H1 (cell line): ENCODE data around the gene P3R3URF. TPM values are rescaled to one million over a fixed set of nuclear protein-coding genes. Genes with fewer than 3 reads are reported as not detected.

Source experiments
- ATF2 ChIP-seq: IDR thresholded peaks from 2 replicates; pipeline ENCODE4 v1.6.1; 2012; ENCODE audit warnings: low read length, inconsistent platforms
- E2F6 ChIP-seq: IDR thresholded peaks from 2 replicates; pipeline ENCODE4 v1.6.1; 2012; ENCODE audit warnings: inconsistent platforms
- EGR1 ChIP-seq: IDR thresholded peaks from 2 replicates; pipeline ENCODE4 v1.6.1; 2011; ENCODE audit warnings: low read depth, low read length, borderline replicate concordance
- EZH2 ChIP-seq: fragments of 200-600 bp; sonication (generic); IDR thresholded peaks from 2 replicates; pipeline ENCODE4 v1.7.1; 2012; ENCODE audit warnings: low read depth, mild to moderate bottlenecking, moderate library complexity, low read length, inconsistent platforms; ENCODE audit not compliant: severe bottlenecking
- KDM4A ChIP-seq: IDR thresholded peaks from one replicate; pipeline ENCODE4 v1.7.1; 2012; ENCODE audit warnings: low read depth, mild to moderate bottlenecking, moderate library complexity, low read length, inconsistent platforms; ENCODE audit not compliant: severe bottlenecking
- RXRA ChIP-seq: IDR thresholded peaks from 2 replicates; pipeline ENCODE4 v1.6.1; 2011; ENCODE audit warnings: low read depth, mild to moderate bottlenecking, low read length, moderate library complexity; ENCODE audit not compliant: insufficient read depth
- SIX5 ChIP-seq: IDR thresholded peaks from 2 replicates; pipeline ENCODE4 v1.6.1; 2011; ENCODE audit warnings: mild to moderate bottlenecking, low read depth, low read length
- polyA plus RNA-seq, 7 experiments: library from polyadenylated mRNA; depleted of rRNA in 3 of 7; stranded (reverse) in 5 of 7; unstranded in 2 of 7; fragments of >200 nt in 5 of 7; fragments of 200-250 nt in 2 of 7; gene quantifications; 1 replicate in 5 of 7; 2 replicates in 1 of 7; 4 replicates in 1 of 7; pipeline versions ENCODE4 v1.2.1 to v1.2.3, GENCODE V29; 2011 to 2013; ENCODE audit warnings: missing spikeins in 2 of 7, mixed read lengths in 2 of 7
- total RNA-seq: library from RNA; stranded (reverse); fragmentation: NEBNext Ultra II Directional; extraction: Animal tissue kit (Norgen Biotek cat#: 25700); gene quantifications from 2 replicates; pipeline ENCODE4 v1.2.1, GENCODE V29; 2021

P3R3URF gene
- total and polyA plus RNA-seq, 2 of the 8 experiments (the other 6 are each of a cell fraction or from before 2014, with no cell fraction given), result not detected

GRCh38 chr1:46168477-46168876, 7.8 kb downstream of the P3R3URF start (continued):
- TF ChIP-seq ATF2 (no peak), SIX5 (no peak), KDM4A (no peak), RXRA (no peak), EGR1 (no peak), EZH2 (no peak), E2F6 (no peak)
- TF ChIP-seq, all 59 proteins: peak for 0
